B cell (primary cell): ENCODE results near the gene MRPL32. TPM values are rescaled to one million over a fixed set of nuclear protein-coding genes. Genes with fewer than 3 reads are reported as not detected.
A peak's percentile ranks its signal among the peaks of the same experiment; 100 is the strongest.

Experiments
- ATAC-seq: fragments of 200-7000 bp; cut with Tn5 transposase; one replicate; pipeline ENCODE4 v1.10.0; 2021; ENCODE audit warnings: low read depth, mild to moderate bottlenecking, moderate number of reproducible peaks, moderate library complexity
- CTCF ChIA-PET: fragments of 350-600 bp; sonication (Branson Sonifier 250); formaldehyde crosslinking; loops from one replicate; lab custom pipeline; 2021; ENCODE audit warnings: antibody characterized with exemption, inconsistent platforms; lab: Charles Lee
- POLR2A ChIA-PET: fragments of 350-600 bp; sonication (Branson Sonifier 250); formaldehyde crosslinking; loops from one replicate; lab custom pipeline; 2021; ENCODE audit warnings: antibody characterized with exemption; lab: Charles Lee
- DNase-seq: peaks from one replicate; pipeline ENCODE4 v3.0.0; 2013
- H2AFZ ChIP-seq: 2 replicates; pipeline ENCODE4 v1.6.1; 2012; ENCODE audit warnings: mild to moderate bottlenecking, low read depth, low read length; ENCODE audit not compliant: insufficient read depth, poor library complexity, severe bottlenecking
- H3K27ac ChIP-seq, 2 donors: 1 replicate in 1 of 2; 2 replicates in 1 of 2; pipeline ENCODE4 v1.5.1; 2012 to 2013; ENCODE audit warnings: low read length in 2 of 2, mild to moderate bottlenecking in 2 of 2, moderate library complexity in 1 of 2
- H3K27me3 ChIP-seq, 4 experiments: fragments of 200-600 bp in 1 of 4; sonication (generic) in 1 of 4; replicated peaks in 1 of 4; 1 replicate in 2 of 4; 2 replicates in 2 of 4; pipeline versions ENCODE4 v1.6.1 to v1.7.0; 2013 to 2016; ENCODE audit warnings: low read length in 3 of 4, mild to moderate bottlenecking in 2 of 4, mixed read lengths in 1 of 4, moderate library complexity in 1 of 4; ENCODE audit not compliant: insufficient read depth in 4 of 4, control insufficient read depth in 3 of 4; ENCODE audit errors: control extremely low read depth in 1 of 4
- H3K36me3 ChIP-seq, 2 experiments: replicated peaks in 1 of 2; 1 replicate in 1 of 2; 2 replicates in 1 of 2; pipeline versions ENCODE4 v1.6.1 to v1.7.1; 2013; ENCODE audit warnings: low read length in 1 of 2; ENCODE audit not compliant: insufficient read depth in 2 of 2, control insufficient read depth in 1 of 2; ENCODE audit errors: control extremely low read depth in 1 of 2, extremely low read depth in 1 of 2
- H3K4me1 ChIP-seq, 2 donors: fragments of 200-600 bp in 1 of 2; sonication (generic) in 1 of 2; 1 replicate in 1 of 2; 2 replicates in 1 of 2; pipeline versions ENCODE4 v1.5.1 to v1.6.1; 2013 to 2017; ENCODE audit warnings: low read length in 2 of 2; ENCODE audit not compliant: control insufficient read depth in 2 of 2, insufficient read depth in 2 of 2
- H3K4me2 ChIP-seq: replicated peaks from 2 replicates; pipeline ENCODE3; 2012; ENCODE audit warnings: mild to moderate bottlenecking, low read depth, low read length; ENCODE audit not compliant: poor library complexity, severe bottlenecking
- H3K4me3 ChIP-seq, 5 experiments: fragments of 200-600 bp in 1 of 5; sonication (generic) in 1 of 5; 1 replicate in 3 of 5; 2 replicates in 2 of 5; pipeline versions ENCODE4 v1.5.1 to v1.7.0; 2011 to 2016; ENCODE audit warnings: low read length in 4 of 5, mild to moderate bottlenecking in 4 of 5, low read depth in 2 of 5, control low read depth in 1 of 5, moderate library complexity in 1 of 5; ENCODE audit not compliant: insufficient read depth in 1 of 5; ENCODE audit errors: control extremely low read depth in 1 of 5, extremely low read depth in 1 of 5
- H3K79me2 ChIP-seq: fragments of 200-600 bp; sonication (generic); one replicate; pipeline ENCODE4 v1.6.0; 2016; ENCODE audit warnings: low read length; ENCODE audit not compliant: control insufficient read depth, insufficient read depth
- H3K9ac ChIP-seq: fragments of 200-600 bp; sonication (generic); 2 replicates; pipeline ENCODE4 v1.6.1; 2017; ENCODE audit warnings: mild to moderate bottlenecking, low read length, moderate library complexity
- H3K9me3 ChIP-seq, 3 donors: one replicate each; pipeline versions ENCODE4 v1.6.1 to v1.7.1; 2013; ENCODE audit warnings: low read length in 2 of 3; ENCODE audit not compliant: control insufficient read depth in 2 of 3, insufficient read depth in 1 of 3; ENCODE audit errors: control extremely low read depth in 1 of 3
- H4K20me1 ChIP-seq: 2 replicates; pipeline ENCODE4 v1.6.0; 2012; ENCODE audit warnings: mild to moderate bottlenecking, low read length; ENCODE audit not compliant: insufficient read depth, control insufficient read depth, poor library complexity, severe bottlenecking
- H3K27ac Mint-ChIP-seq: one replicate; pipeline ENCODE4 v1.8.0; 2021; ENCODE audit warnings: mixed read lengths
- H3K27me3 Mint-ChIP-seq: one replicate; pipeline ENCODE4 v1.8.0; 2021; ENCODE audit warnings: mixed read lengths
- H3K4me1 Mint-ChIP-seq: one replicate; pipeline ENCODE4 v1.8.0; 2021; ENCODE audit warnings: mixed read lengths
- H3K4me3 Mint-ChIP-seq: one replicate; pipeline ENCODE4 v1.8.0; 2021; ENCODE audit warnings: mixed read lengths
- H3K9me3 Mint-ChIP-seq: one replicate; pipeline ENCODE4 v1.8.0; 2022; ENCODE audit warnings: mixed read lengths; ENCODE audit not compliant: insufficient read depth
- CTCF ChIP-seq: fragments of 200-600 bp; IDR thresholded peaks from one replicate; pipeline ENCODE4 v1.8.0; 2022; ENCODE audit warnings: antibody characterized with exemption, mild to moderate bottlenecking
- EZH2 ChIP-seq: IDR thresholded peaks from 2 replicates; pipeline ENCODE4 v1.6.1; 2012; ENCODE audit warnings: borderline replicate concordance, low read depth, mild to moderate bottlenecking, moderate library complexity, low read length; ENCODE audit not compliant: insufficient read depth, poor library complexity, severe bottlenecking
- WGBS: methylation state at CpG from one replicate; pipeline ENCODE4 v1.1.5; 2013; ENCODE audit warnings: missing lambda C conversion rate; ENCODE audit not compliant: insufficient coverage; 5-methylcytosine and 5-hydroxymethylcytosine counted together
- intact Hi-C: fragments of 100-400 bp; cut with micrococcal nuclease; formaldehyde crosslinking; loops from one replicate; pipeline ENCODE4 v1.10.0; 2022
- polyA plus RNA-seq: library from polyadenylated mRNA; depleted of rRNA; stranded (reverse); fragments of >200 nt; gene quantifications from 2 replicates; pipeline ENCODE4 v1.2.3, GENCODE V29; 2012
- total RNA-seq, 2 donors: library from RNA; stranded (reverse); fragments of 120-200 nt in 1 of 2; gene quantifications; 1 replicate in 1 of 2; 2 replicates in 1 of 2; pipeline versions ENCODE4 v1.2.3 to v1.2.4, GENCODE V29; 2013 to 2022

MRPL32 gene
- total and polyA plus RNA-seq, 2 donors (not counting 1 experiment from before 2014, with no cell fraction given): 25.3 to 31.7 TPM

GRCh38 chr7:42925630-42926029 is 6.5 kb upstream of the MRPL32 start:
- peaks cover 6% of the 10 kb centered on the region for H4K20me1 ChIP-seq
- no peaks in the 10 kb centered on the region for H3K27me3 ChIP-seq
- ChIA-PET CTCF (no interaction called here), POLR2A (no interaction called here)
- H3K79me2 ChIP-seq: peaks cover 35% of the 10 kb centered on the region
- ATAC-seq (no peak), DNase-seq (no peak)
- Mint-ChIP-seq H3K4me3 (no peak overlapping the region), H3K9me3 (no peaks in the 10 kb centered on the region), H3K27ac (no peak overlapping the region), H3K27me3 (no peaks in the 10 kb centered on the region), H3K4me1 (peaks cover 50% of the 10 kb centered on the region)
- no peak overlapping the region for H3K4me2 ChIP-seq
- peaks cover 28 to 38% of the 10 kb centered on the region in 2 donors for H3K4me1 ChIP-seq
- intact Hi-C loops: no loop called here
- WGBS: 100% methylated on average over 1 of the region's 1 CpG
- peaks cover 10 to 57% of the 10 kb centered on the region in 2 experiments for H3K36me3 ChIP-seq
- H3K27ac ChIP-seq: peak overlapping the region in 1 of 2 donors; percentile 7
- no peak overlapping the region for H3K4me3 ChIP-seq
- no peak overlapping the region for H3K9ac ChIP-seq
- no peak overlapping the region for H2AFZ ChIP-seq
- H3K9me3 ChIP-seq: no peaks in the 10 kb centered on the region
- TF ChIP-seq EZH2: no peak
- no peak for TF ChIP-seq CTCF

- no CpG with 5 or more reads among the region's 5 CpGs for WGBS
- Mint-ChIP-seq H3K27ac (no peak overlapping the region), H3K9me3 (no peaks in the 10 kb centered on the region), H3K27me3 (no peaks in the 10 kb centered on the region), H3K4me1 (peaks cover 56% of the 10 kb centered on the region), H3K4me3 (no peak overlapping the region)
- H4K20me1 ChIP-seq: peaks cover 6% of the 10 kb centered on the region
- CTCF ChIA-PET: no interaction called here
- peaks cover 7 to 51% of the 10 kb centered on the region in 2 experiments for H3K36me3 ChIP-seq
- no peaks in the 10 kb centered on the region for H3K27me3 ChIP-seq
- no peak overlapping the region for H3K4me2 ChIP-seq
- ATAC-seq (no peak), DNase-seq (no peak)
- TF ChIP-seq CTCF (no peak), EZH2 (no peak)
- H2AFZ ChIP-seq: no peak overlapping the region
- peak overlapping the region in 1 of 2 donors; percentile 7 for H3K27ac ChIP-seq
- H3K9ac ChIP-seq: no peak overlapping the region
- POLR2A ChIA-PET: no interaction called here
- H3K79me2 ChIP-seq: peaks cover 40% of the 10 kb centered on the region
- intact Hi-C loops: no loop called here
- H3K4me1 ChIP-seq: peaks cover 34 to 43% of the 10 kb centered on the region in 2 donors
- H3K4me3 ChIP-seq: no peak overlapping the region
- no peaks in the 10 kb centered on the region for H3K9me3 ChIP-seq
Measured at GRCh38 chr7:42926204-42926603, 6.0 kb upstream of the MRPL32 start.
